ENCODE results near the gene BMF. TPM values are rescaled to one million over a fixed set of nuclear protein-coding genes. Genes with fewer than 3 reads are reported as not detected.
A peak's percentile ranks its signal among the peaks of the same experiment; 100 is the strongest.

BMF gene
- total RNA-seq, 1 donor, result 8.0 TPM

- Histone ChIP-seq H3K4me3 (ENCODE audit: insufficient read depth, low read length) (no peak overlapping the region), H2AFZ (ENCODE audit: low read length) (no peak overlapping the region), H3K4me1 (ENCODE audit: insufficient read depth, low read length) (peaks cover 45% of the 10 kb centered on the region), H3K36me3 (ENCODE audit: insufficient read depth, low read length) (no peaks in the 10 kb centered on the region), H3K9me3 (ENCODE audit: low read depth, low read length) (no peaks in the 10 kb centered on the region), H3K79me2 (ENCODE audit: insufficient read depth, low read length) (no peaks in the 10 kb centered on the region), H3K27ac (ENCODE audit: low read depth, low read length) (no peak overlapping the region), H4K20me1 (ENCODE audit: insufficient read depth, low read length) (peaks cover 3% of the 10 kb centered on the region), H3K4me2 (ENCODE audit: insufficient read depth, low read length) (peak overlapping the region; percentile 18), H3K27me3 (ENCODE audit: insufficient read depth, low read length) (no peaks in the 10 kb centered on the region)
- DNase-seq (ENCODE audit: insufficient read length, low spot score, missing footprints), result peak; percentile 80
- TF ChIP-seq, protein P1, sequence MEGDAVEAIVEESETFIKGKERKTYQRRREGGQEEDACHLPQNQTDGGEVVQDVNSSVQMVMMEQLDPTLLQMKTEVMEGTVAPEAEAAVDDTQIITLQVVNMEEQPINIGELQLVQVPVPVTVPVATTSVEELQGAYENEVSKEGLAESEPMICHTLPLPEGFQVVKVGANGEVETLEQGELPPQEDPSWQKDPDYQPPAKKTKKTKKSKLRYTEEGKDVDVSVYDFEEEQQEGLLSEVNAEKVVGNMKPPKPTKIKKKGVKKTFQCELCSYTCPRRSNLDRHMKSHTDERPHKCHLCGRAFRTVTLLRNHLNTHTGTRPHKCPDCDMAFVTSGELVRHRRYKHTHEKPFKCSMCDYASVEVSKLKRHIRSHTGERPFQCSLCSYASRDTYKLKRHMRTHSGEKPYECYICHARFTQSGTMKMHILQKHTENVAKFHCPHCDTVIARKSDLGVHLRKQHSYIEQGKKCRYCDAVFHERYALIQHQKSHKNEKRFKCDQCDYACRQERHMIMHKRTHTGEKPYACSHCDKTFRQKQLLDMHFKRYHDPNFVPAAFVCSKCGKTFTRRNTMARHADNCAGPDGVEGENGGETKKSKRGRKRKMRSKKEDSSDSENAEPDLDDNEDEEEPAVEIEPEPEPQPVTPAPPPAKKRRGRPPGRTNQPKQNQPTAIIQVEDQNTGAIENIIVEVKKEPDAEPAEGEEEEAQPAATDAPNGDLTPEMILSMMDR (IDR thresholded peaks at IDR 0.05; ENCODE audit: extremely low read depth, low read depth, low read length), result no peak
These were observed 4.3 kb downstream of the BMF start for GRCh38 chr15:40104296-40104864.

DNA sequence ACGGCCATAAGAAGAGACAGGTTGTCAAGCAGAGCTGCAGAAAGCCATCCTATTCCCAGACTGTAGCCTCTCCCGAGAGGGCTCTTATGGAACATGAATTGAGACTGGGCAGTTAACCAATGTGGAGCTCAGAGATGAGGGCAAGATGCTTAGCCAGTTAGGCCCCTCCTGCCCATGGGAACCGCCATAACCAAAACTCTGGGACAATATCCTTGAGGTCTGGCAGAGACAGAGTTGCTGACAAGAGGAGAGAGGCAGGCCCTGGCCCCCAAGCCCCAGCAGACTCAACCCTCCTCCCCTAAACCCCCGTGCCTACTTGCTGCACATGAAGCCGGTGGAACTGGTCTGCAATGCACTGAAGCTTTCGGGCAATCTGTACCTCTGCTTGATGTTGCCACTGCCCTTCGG, 4.8 kb downstream of the BMF start:
- Histone ChIP-seq H3K27ac (ENCODE audit: low read depth, low read length) (peak overlapping the region; percentile 40), H3K27me3 (ENCODE audit: insufficient read depth, low read length) (no peaks in the 10 kb centered on the region), H3K4me3 (ENCODE audit: insufficient read depth, low read length) (no peak overlapping the region), H3K36me3 (ENCODE audit: insufficient read depth, low read length) (no peaks in the 10 kb centered on the region), H3K4me1 (ENCODE audit: insufficient read depth, low read length) (peaks cover 46% of the 10 kb centered on the region), H2AFZ (ENCODE audit: low read length) (no peak overlapping the region), H4K20me1 (ENCODE audit: insufficient read depth, low read length) (peaks cover 3% of the 10 kb centered on the region), H3K79me2 (ENCODE audit: insufficient read depth, low read length) (no peaks in the 10 kb centered on the region), H3K9me3 (ENCODE audit: low read depth, low read length) (no peaks in the 10 kb centered on the region), H3K4me2 (ENCODE audit: insufficient read depth, low read length) (peak overlapping the region; percentile 72)
- DNase-seq (ENCODE audit: insufficient read length, low spot score, missing footprints), result peak; percentile 83
- TF ChIP-seq, protein P1 (IDR thresholded peaks at IDR 0.05; ENCODE audit: extremely low read depth, low read depth, low read length), result no peak

DNA sequence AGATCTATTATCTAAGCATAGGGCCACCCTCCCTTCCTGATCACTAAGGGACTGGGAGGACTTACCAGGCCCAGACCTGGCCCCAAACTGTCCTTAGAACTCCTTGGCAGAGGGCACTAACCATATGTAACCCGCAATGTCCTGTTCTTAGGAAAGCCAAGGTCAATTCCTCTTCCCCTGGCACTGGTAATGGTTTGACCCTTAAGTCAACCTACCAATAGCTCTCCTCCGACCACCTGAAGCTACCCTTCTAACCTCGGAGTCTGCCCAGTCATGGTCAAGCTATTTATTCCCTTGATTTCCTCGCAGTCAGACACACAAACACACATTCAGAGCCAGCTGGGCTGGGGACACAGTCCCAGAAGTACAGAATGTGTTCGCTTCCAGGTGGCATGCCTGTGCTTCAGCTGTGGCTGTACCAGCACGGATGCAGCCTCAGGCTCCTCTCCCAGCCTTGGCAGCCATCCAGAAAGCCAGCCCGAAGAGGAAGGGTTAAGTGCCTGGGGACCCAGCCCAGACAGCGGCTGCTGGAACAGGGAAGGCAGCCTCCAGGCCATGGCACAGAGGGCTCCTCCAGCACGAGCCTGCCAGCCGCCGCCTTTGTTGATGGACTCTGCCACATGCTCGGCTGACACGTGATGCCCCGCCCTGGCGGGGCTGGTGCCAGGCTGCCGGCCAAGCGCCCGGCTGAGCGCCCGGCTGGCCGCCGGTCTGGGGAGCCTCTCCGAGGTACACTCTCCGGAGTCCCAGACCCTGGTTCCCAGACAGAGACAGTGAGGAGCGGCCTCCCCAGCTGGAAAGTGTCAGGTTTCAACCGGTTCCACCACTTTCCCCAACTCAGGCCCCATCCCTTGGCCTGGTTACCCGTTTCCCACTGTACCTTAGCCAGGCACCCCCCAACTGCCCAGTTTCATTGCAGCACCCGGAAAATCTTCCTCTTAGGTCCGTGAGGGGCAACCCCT, 5.5 kb downstream of the BMF start:
- TF ChIP-seq, protein P1 (IDR thresholded peaks at IDR 0.05; ENCODE audit: extremely low read depth, low read depth, low read length), result no peak
- Histone ChIP-seq H3K4me2 (ENCODE audit: insufficient read depth, low read length) (peak overlapping the region; percentile 72), H3K9me3 (ENCODE audit: low read depth, low read length) (no peaks in the 10 kb centered on the region), H3K27ac (ENCODE audit: low read depth, low read length) (peak overlapping the region; percentile 40), H3K79me2 (ENCODE audit: insufficient read depth, low read length) (no peaks in the 10 kb centered on the region), H2AFZ (ENCODE audit: low read length) (peak overlapping the region; percentile 35), H3K4me1 (ENCODE audit: insufficient read depth, low read length) (peaks cover 49% of the 10 kb centered on the region), H3K36me3 (ENCODE audit: insufficient read depth, low read length) (no peaks in the 10 kb centered on the region), H4K20me1 (ENCODE audit: insufficient read depth, low read length) (peaks cover 3% of the 10 kb centered on the region), H3K27me3 (ENCODE audit: insufficient read depth, low read length) (no peaks in the 10 kb centered on the region), H3K4me3 (ENCODE audit: insufficient read depth, low read length) (peak overlapping the region; percentile 18)
- peak; percentile 97 for DNase-seq (ENCODE audit: insufficient read length, low spot score, missing footprints)
